Measurements from ENCODE around the gene CDK2. TPM values are rescaled to one million over a fixed set of nuclear protein-coding genes. Genes with fewer than 3 reads are reported as not detected.
A peak's percentile ranks its signal among the peaks of the same experiment; 100 is the strongest.

The CDK2 gene
- total and polyA plus RNA-seq, 9 of the 15 experiments (the other 6 are each of a cell fraction or from before 2014, with no cell fraction given): 17.4 to 213 (median 109) TPM

DNA sequence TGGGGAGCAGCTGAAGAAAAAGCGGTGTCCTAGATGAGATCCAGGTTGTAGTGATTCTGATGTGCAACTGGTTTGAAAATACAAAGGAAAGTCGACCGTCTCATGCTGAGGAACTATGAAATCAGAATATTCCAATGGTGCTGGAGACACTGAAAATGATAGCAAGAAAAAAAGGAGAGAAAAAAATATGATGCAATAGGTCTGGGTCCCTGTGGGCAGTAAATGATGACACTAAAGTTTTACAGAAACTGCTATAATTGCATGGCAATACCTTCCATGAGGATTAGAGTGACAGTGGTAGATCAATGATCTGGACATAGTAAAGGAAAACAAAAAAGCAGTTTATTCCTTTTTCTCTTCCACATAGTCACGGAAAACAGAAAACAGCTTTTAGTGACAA, 41.3 kb upstream of the CDK2 start (continued):
- TF ChIP-seq TCFL5 (CRISPR knock-in tag; conservative IDR thresholded peaks at IDR 0.05) (no peak), ATF7 (IDR thresholded peaks at IDR 0.05) (0 out of 2 replicates have a peak, but pooled peaks have one; percentile 46), ETS2 (tag; IDR thresholded peaks at IDR 0.05; ENCODE audit: borderline replicate concordance, poor library complexity, severe bottlenecking) (no peak), MTA3 (IDR thresholded peaks at IDR 0.05; ENCODE audit: borderline replicate concordance) (no peak), FOXJ2 (tag; IDR thresholded peaks at IDR 0.05) (no peak), ZSCAN32 (CRISPR knock-in tag; IDR thresholded peaks at IDR 0.05) (peak; percentile 84), ZZZ3 (IDR thresholded peaks at IDR 0.05) (no peak), SMAD4 (CRISPR knock-in tag; conservative IDR thresholded peaks at IDR 0.05) (no peak), KLF13 (tag; IDR thresholded peaks at IDR 0.05; ENCODE audit: borderline replicate concordance, low read depth) (no peak), ZNF589 (CRISPR knock-in tag; IDR thresholded peaks at IDR 0.05; ENCODE audit: low read depth) (no peak), TAL1 (IDR thresholded peaks at IDR 0.05) (0 out of 2 replicates have a peak, but pooled peaks have one; percentile 4), ZNF384 (IDR thresholded peaks at IDR 0.05; ENCODE audit: low read depth, low read length) (no peak), EP400 (IDR thresholded peaks at IDR 0.05) (peak; percentile 48)
- TF ChIP-seq, protein P1, sequence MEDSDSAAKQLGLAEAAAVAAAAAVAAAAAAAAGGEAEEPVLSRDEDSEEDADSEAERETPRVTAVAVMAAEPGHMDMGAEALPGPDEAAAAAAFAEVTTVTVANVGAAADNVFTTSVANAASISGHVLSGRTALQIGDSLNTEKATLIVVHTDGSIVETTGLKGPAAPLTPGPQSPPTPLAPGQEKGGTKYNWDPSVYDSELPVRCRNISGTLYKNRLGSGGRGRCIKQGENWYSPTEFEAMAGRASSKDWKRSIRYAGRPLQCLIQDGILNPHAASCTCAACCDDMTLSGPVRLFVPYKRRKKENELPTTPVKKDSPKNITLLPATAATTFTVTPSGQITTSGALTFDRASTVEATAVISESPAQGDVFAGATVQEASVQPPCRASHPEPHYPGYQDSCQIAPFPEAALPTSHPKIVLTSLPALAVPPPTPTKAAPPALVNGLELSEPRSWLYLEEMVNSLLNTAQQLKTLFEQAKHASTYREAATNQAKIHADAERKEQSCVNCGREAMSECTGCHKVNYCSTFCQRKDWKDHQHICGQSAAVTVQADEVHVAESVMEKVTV (CRISPR knock-in tag; IDR thresholded peaks at IDR 0.05): no peak
- TF ChIP-seq, protein P2, sequence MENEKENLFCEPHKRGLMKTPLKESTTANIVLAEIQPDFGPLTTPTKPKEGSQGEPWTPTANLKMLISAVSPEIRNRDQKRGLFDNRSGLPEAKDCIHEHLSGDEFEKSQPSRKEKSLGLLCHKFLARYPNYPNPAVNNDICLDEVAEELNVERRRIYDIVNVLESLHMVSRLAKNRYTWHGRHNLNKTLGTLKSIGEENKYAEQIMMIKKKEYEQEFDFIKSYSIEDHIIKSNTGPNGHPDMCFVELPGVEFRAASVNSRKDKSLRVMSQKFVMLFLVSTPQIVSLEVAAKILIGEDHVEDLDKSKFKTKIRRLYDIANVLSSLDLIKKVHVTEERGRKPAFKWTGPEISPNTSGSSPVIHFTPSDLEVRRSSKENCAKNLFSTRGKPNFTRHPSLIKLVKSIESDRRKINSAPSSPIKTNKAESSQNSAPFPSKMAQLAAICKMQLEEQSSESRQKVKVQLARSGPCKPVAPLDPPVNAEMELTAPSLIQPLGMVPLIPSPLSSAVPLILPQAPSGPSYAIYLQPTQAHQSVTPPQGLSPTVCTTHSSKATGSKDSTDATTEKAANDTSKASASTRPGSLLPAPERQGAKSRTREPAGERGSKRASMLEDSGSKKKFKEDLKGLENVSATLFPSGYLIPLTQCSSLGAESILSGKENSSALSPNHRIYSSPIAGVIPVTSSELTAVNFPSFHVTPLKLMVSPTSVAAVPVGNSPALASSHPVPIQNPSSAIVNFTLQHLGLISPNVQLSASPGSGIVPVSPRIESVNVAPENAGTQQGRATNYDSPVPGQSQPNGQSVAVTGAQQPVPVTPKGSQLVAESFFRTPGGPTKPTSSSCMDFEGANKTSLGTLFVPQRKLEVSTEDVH (IDR thresholded peaks at IDR 0.05; ENCODE audit: low read depth, partially characterized antibody): no peak
- TF ChIP-seq, protein P3, sequence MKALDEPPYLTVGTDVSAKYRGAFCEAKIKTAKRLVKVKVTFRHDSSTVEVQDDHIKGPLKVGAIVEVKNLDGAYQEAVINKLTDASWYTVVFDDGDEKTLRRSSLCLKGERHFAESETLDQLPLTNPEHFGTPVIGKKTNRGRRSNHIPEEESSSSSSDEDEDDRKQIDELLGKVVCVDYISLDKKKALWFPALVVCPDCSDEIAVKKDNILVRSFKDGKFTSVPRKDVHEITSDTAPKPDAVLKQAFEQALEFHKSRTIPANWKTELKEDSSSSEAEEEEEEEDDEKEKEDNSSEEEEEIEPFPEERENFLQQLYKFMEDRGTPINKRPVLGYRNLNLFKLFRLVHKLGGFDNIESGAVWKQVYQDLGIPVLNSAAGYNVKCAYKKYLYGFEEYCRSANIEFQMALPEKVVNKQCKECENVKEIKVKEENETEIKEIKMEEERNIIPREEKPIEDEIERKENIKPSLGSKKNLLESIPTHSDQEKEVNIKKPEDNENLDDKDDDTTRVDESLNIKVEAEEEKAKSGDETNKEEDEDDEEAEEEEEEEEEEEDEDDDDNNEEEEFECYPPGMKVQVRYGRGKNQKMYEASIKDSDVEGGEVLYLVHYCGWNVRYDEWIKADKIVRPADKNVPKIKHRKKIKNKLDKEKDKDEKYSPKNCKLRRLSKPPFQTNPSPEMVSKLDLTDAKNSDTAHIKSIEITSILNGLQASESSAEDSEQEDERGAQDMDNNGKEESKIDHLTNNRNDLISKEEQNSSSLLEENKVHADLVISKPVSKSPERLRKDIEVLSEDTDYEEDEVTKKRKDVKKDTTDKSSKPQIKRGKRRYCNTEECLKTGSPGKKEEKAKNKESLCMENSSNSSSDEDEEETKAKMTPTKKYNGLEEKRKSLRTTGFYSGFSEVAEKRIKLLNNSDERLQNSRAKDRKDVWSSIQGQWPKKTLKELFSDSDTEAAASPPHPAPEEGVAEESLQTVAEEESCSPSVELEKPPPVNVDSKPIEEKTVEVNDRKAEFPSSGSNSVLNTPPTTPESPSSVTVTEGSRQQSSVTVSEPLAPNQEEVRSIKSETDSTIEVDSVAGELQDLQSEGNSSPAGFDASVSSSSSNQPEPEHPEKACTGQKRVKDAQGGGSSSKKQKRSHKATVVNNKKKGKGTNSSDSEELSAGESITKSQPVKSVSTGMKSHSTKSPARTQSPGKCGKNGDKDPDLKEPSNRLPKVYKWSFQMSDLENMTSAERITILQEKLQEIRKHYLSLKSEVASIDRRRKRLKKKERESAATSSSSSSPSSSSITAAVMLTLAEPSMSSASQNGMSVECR (CRISPR knock-in tag; IDR thresholded peaks at IDR 0.05): no peak
